ENCODE results near the gene FASTKD2. TPM values are rescaled to one million over a fixed set of nuclear protein-coding genes. Genes with fewer than 3 reads are reported as not detected.

Gene FASTKD2
- total and polyA plus RNA-seq, 2 donors (not counting 3 experiments of a cell fraction or from before 2014, with no cell fraction given): 20.6 to 22.6 TPM

- no peak overlapping the region for H3K27ac ChIP-seq (ENCODE audit: insufficient read depth, low read depth, low read length)
- H3K4me3 ChIP-seq (replicated peaks in 1 of 3; ENCODE audit: insufficient read depth in 1 of 3, low read depth in 1 of 3, low read length in 3 of 3): no peak overlapping the region
- H3K4me1 ChIP-seq (ENCODE audit: control insufficient read depth, extremely low read depth, insufficient read depth, low read length): no peaks in the 10 kb centered on the region
- H3K27me3 ChIP-seq (ENCODE audit: control insufficient read depth in 2 of 2, insufficient read depth in 2 of 2, low read length in 2 of 2): no peaks in the 10 kb centered on the region
- dilution Hi-C loops (cut with MboI; ENCODE audit: extremely low pct_ligation_motif_present, low sequenced_read_pairs) (no loop called here), intact Hi-C loops (cut with micrococcal nuclease) (no loop called here)
- H3K9me1 ChIP-seq (replicated peaks; ENCODE audit: control insufficient read depth, extremely low read depth, insufficient read depth, low read length): no peaks in the 10 kb centered on the region
- DNase-seq (ENCODE audit: low read depth, low spot score) (no peak), FAIRE-seq (no peak)
- ChIA-PET POLR2A (no interaction called here), CTCF (interaction anchor here (0.6 kb wide), 1 partner anchor 1207 kb away, joined by 6 read pairs; no protein-coding TSS in a partner anchor)
- H3K9ac ChIP-seq (replicated peaks; ENCODE audit: extremely low read depth, insufficient read depth, low read length): no peak overlapping the region
- no peak overlapping the region for H3K4me2 ChIP-seq (ENCODE audit: insufficient read depth, low read length)
- TF ChIP-seq MYC (IDR thresholded peaks at IDR 0.05; ENCODE audit: low read depth, low read length) (no peak), EZH2 (IDR thresholded peaks at IDR 0.05; ENCODE audit: borderline replicate concordance, low read depth, low read length, severe bottlenecking) (no peak), FOS (IDR thresholded peaks at IDR 0.05; ENCODE audit: borderline replicate concordance, insufficient read depth, low read length) (no peak), MAX (IDR thresholded peaks at IDR 0.05; ENCODE audit: insufficient read depth, insufficient read length) (no peak), JUN (IDR thresholded peaks at IDR 0.05; ENCODE audit: borderline replicate concordance, insufficient read depth, insufficient read length, low read depth) (no peak), CTCF (IDR thresholded peaks at IDR 0.05; ENCODE audit: extremely low read depth in 1 of 2, insufficient read depth in 1 of 2, low read depth in 1 of 2, low read length in 2 of 2) (no peak), POLR2A (IDR thresholded peaks at IDR 0.05; ENCODE audit: low read depth, low read length) (no peak), POLR2AphosphoS5 (IDR thresholded peaks at IDR 0.05; ENCODE audit: insufficient read depth, low read depth, low read length) (no peak), GATA2 (IDR thresholded peaks at IDR 0.05; ENCODE audit: insufficient read depth, insufficient read length, low read depth, low read length) (no peak)
- no peak overlapping the region for H2AFZ ChIP-seq (ENCODE audit: low read depth, low read length)
- H3K79me2 ChIP-seq (ENCODE audit: control insufficient read depth, insufficient read depth, low read length): no peaks in the 10 kb centered on the region
- no peaks in the 10 kb centered on the region for H4K20me1 ChIP-seq (replicated peaks; ENCODE audit: control insufficient read depth, extremely low read depth, insufficient read depth, low read length)
- H3K9me3 ChIP-seq (replicated peaks; ENCODE audit: control insufficient read depth, insufficient read depth, low read length): no peaks in the 10 kb centered on the region
- no peaks in the 10 kb centered on the region for H3K36me3 ChIP-seq (ENCODE audit: control insufficient read depth in 2 of 2, extremely low read depth in 1 of 2, insufficient read depth in 2 of 2, low read length in 2 of 2)
- BruUV-seq (replicated peaks): no TSS peak
Measured at GRCh38 chr2:206833291-206833690, 67.9 kb downstream of the FASTKD2 start.

All from endothelial cell of umbilical vein (primary cell).